AG04450 (cell line): Measurements from ENCODE around the gene DENND4C. TPM values are rescaled to one million over a fixed set of nuclear protein-coding genes. Genes with fewer than 3 reads are reported as not detected.

ENCODE experiments used
- CTCF ChIA-PET: fragments of 300-600, 350-600 bp; formaldehyde crosslinking; extraction: SDS; loops from one replicate; lab custom pipeline; 2022; ENCODE audit warnings: antibody characterized with exemption, inconsistent platforms; lab: Charles Lee
- POLR2A ChIA-PET: fragments of 350-600 bp; formaldehyde crosslinking; extraction: SDS; loops from one replicate; lab custom pipeline; 2021; ENCODE audit warnings: antibody characterized with exemption, inconsistent platforms; lab: Yijun Ruan, JAX
- DNase-seq: peaks from one replicate; pipeline ENCODE4 v3.0.0-alpha.2; 2011; ENCODE audit warnings: low read depth, low spot score
- H3K27ac ChIP-seq: one replicate; pipeline ENCODE4 v1.5.1; 2012; ENCODE audit warnings: low read depth, low read length, control low read depth
- H3K27me3 ChIP-seq: one replicate; pipeline ENCODE4 v1.6.0; 2012; ENCODE audit warnings: low read length; ENCODE audit not compliant: control insufficient read depth, insufficient read depth
- H3K4me3 ChIP-seq: 2 replicates; pipeline ENCODE4 v1.5.1; 2011; ENCODE audit warnings: mild to moderate bottlenecking, low read depth, low read length, control low read depth
- H3K9me3 ChIP-seq: 2 replicates; pipeline ENCODE4 v1.5.1; 2012; ENCODE audit warnings: low read length; ENCODE audit not compliant: control insufficient read depth, insufficient read depth
- polyA plus RNA-seq: library from polyadenylated mRNA; depleted of rRNA; stranded (reverse); fragments of >200 nt; gene quantifications from 2 replicates; pipeline ENCODE4 v1.2.3, GENCODE V29; 2011
- TF ChIP-seq, protein P1 (sequence below): IDR thresholded peaks from 2 replicates; pipeline ENCODE4 v1.5.1; 2011; ENCODE audit warnings: low read depth, low read length, control low read depth, inconsistent platforms

DENND4C gene
- polyA plus RNA-seq, 1 experiment, result 27.9 TPM

- CTCF ChIA-PET, result no interaction called here
- no peaks in the 10 kb centered on the region for H3K9me3 ChIP-seq
- no peak overlapping the region for H3K27ac ChIP-seq
- H3K27me3 ChIP-seq, result peaks cover 3% of the 10 kb centered on the region
- H3K4me3 ChIP-seq, result no peak overlapping the region
- TF ChIP-seq, protein P1, sequence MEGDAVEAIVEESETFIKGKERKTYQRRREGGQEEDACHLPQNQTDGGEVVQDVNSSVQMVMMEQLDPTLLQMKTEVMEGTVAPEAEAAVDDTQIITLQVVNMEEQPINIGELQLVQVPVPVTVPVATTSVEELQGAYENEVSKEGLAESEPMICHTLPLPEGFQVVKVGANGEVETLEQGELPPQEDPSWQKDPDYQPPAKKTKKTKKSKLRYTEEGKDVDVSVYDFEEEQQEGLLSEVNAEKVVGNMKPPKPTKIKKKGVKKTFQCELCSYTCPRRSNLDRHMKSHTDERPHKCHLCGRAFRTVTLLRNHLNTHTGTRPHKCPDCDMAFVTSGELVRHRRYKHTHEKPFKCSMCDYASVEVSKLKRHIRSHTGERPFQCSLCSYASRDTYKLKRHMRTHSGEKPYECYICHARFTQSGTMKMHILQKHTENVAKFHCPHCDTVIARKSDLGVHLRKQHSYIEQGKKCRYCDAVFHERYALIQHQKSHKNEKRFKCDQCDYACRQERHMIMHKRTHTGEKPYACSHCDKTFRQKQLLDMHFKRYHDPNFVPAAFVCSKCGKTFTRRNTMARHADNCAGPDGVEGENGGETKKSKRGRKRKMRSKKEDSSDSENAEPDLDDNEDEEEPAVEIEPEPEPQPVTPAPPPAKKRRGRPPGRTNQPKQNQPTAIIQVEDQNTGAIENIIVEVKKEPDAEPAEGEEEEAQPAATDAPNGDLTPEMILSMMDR, result no peak
- POLR2A ChIA-PET, result interaction anchor here (0.7 kb wide), 1 partner anchor 239 kb away, joined by 6 read pairs; no protein-coding TSS in a partner anchor
- no peak for DNase-seq
Observed at GRCh38 chr9:19198406-19198805, 32.1 kb upstream of the DENND4C start.

DNA sequence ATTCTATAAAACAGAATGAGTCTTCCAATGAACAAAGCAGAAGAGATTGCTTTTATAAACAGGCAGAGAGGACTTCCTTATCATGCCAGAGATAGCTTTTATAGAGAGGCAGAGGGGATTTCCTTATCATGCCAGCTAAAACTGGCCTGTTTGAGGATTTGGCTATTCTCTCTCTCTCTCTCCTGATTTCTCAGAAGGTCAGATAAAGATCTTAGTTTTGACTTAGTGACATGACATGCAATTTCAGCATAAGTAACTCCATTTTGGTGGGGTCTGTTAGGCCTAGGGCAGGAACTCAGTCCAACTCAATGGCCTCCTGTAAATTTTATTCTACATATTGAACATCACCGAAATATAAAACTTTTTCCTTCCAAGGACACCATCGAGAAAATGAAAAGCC, 31.5 kb upstream of the DENND4C start:
- ChIA-PET CTCF (no interaction called here), POLR2A (no interaction called here)

DNA sequence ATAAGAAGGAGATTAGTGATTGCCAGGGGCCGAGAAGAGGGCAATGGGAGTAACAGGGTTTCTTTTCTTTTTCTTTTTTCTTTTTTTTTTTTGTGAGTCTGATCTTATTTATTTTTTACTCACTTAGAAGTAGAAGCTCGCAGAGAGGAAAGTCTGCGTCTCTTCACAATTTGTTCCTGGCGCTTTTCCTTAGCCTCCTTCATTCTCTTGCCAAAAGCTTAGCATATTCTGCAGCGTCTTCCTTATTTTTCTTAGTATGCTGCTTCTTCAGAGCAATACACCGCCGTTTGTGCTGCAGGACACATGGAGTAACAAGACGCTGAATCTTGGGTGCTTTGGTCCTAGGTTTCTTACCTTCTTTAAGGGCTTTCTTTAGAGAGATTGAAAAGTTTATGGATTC, 30.3 kb upstream of the DENND4C start:
- H3K4me3 ChIP-seq, result no peak overlapping the region
- DNase-seq, result no peak
- peaks cover 3% of the 10 kb centered on the region for H3K27me3 ChIP-seq
- POLR2A ChIA-PET, result interaction anchor here (0.6 kb wide), 1 partner anchor 18 kb away, joined by 5 read pairs; no protein-coding TSS in a partner anchor
- TF ChIP-seq, protein P1, result no peak
- no peak overlapping the region for H3K27ac ChIP-seq
- CTCF ChIA-PET, result interaction anchor here (0.6 kb wide), 1 partner anchor 172 kb away, joined by 5 read pairs; no protein-coding TSS in a partner anchor
- H3K9me3 ChIP-seq, result no peaks in the 10 kb centered on the region

More for the DNA sequence above, 31.5 kb upstream of the DENND4C start:
- no peak for DNase-seq
- peaks cover 3% of the 10 kb centered on the region for H3K27me3 ChIP-seq
- TF ChIP-seq, protein P1, result no peak
- H3K27ac ChIP-seq, result no peak overlapping the region
- H3K4me3 ChIP-seq, result no peak overlapping the region
- no peaks in the 10 kb centered on the region for H3K9me3 ChIP-seq

- POLR2A ChIA-PET, result no interaction called here
- no peak overlapping the region for H3K4me3 ChIP-seq
- TF ChIP-seq, protein P1, result no peak
- DNase-seq, result no peak
- H3K9me3 ChIP-seq, result no peaks in the 10 kb centered on the region
- CTCF ChIA-PET, result interaction anchor here (0.5 to 1.2 kb wide), 6 partner anchors 28 to 948 kb away, joined by 3 to 4 read pairs (median 4); no protein-coding TSS in a partner anchor
- peaks cover 3% of the 10 kb centered on the region for H3K27me3 ChIP-seq
- no peak overlapping the region for H3K27ac ChIP-seq
Observed at GRCh38 chr9:19201899-19202891, 28.3 kb upstream of the DENND4C start.

DNA sequence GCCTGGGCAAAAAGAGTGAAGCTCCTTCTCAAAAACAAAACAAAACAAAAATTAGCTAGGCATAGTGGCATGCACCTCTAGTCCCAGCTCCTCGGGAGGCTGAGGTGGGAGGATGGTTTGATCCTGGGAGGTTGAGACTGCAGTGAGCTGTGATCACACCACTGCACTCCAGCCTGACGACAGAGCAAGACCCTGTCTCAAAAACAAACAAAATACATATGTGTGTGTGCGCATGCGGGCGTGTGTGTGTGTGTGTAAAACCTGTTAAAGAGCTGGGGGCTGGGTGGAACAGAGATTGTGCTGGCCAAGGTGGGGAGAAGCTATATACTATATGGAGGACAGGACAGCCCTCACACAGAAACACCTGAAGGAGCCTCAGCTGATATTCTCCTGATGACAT, 27.4 kb upstream of the DENND4C start:
- Histone ChIP-seq H3K27me3 (peaks cover 3% of the 10 kb centered on the region), H3K9me3 (no peaks in the 10 kb centered on the region), H3K27ac (no peak overlapping the region), H3K4me3 (no peak overlapping the region)
- ChIA-PET CTCF (interaction anchor here (1.2 kb wide), 1 partner anchor 143 kb away, joined by 3 read pairs; no protein-coding TSS in a partner anchor), POLR2A (no interaction called here)
- no peak for DNase-seq
- TF ChIP-seq, protein P1, result no peak
